ENCODE data around the gene NUDT8. TPM values are rescaled to one million over a fixed set of nuclear protein-coding genes. Genes with fewer than 3 reads are reported as not detected.
A peak's percentile ranks its signal among the peaks of the same experiment; 100 is the strongest.

Gene NUDT8
- total and polyA plus RNA-seq, 2 of the 8 experiments (the other 6 are each of a cell fraction or from before 2014, with no cell fraction given): 7.2 to 8.3 TPM

- TF ChIP-seq, protein P1, sequence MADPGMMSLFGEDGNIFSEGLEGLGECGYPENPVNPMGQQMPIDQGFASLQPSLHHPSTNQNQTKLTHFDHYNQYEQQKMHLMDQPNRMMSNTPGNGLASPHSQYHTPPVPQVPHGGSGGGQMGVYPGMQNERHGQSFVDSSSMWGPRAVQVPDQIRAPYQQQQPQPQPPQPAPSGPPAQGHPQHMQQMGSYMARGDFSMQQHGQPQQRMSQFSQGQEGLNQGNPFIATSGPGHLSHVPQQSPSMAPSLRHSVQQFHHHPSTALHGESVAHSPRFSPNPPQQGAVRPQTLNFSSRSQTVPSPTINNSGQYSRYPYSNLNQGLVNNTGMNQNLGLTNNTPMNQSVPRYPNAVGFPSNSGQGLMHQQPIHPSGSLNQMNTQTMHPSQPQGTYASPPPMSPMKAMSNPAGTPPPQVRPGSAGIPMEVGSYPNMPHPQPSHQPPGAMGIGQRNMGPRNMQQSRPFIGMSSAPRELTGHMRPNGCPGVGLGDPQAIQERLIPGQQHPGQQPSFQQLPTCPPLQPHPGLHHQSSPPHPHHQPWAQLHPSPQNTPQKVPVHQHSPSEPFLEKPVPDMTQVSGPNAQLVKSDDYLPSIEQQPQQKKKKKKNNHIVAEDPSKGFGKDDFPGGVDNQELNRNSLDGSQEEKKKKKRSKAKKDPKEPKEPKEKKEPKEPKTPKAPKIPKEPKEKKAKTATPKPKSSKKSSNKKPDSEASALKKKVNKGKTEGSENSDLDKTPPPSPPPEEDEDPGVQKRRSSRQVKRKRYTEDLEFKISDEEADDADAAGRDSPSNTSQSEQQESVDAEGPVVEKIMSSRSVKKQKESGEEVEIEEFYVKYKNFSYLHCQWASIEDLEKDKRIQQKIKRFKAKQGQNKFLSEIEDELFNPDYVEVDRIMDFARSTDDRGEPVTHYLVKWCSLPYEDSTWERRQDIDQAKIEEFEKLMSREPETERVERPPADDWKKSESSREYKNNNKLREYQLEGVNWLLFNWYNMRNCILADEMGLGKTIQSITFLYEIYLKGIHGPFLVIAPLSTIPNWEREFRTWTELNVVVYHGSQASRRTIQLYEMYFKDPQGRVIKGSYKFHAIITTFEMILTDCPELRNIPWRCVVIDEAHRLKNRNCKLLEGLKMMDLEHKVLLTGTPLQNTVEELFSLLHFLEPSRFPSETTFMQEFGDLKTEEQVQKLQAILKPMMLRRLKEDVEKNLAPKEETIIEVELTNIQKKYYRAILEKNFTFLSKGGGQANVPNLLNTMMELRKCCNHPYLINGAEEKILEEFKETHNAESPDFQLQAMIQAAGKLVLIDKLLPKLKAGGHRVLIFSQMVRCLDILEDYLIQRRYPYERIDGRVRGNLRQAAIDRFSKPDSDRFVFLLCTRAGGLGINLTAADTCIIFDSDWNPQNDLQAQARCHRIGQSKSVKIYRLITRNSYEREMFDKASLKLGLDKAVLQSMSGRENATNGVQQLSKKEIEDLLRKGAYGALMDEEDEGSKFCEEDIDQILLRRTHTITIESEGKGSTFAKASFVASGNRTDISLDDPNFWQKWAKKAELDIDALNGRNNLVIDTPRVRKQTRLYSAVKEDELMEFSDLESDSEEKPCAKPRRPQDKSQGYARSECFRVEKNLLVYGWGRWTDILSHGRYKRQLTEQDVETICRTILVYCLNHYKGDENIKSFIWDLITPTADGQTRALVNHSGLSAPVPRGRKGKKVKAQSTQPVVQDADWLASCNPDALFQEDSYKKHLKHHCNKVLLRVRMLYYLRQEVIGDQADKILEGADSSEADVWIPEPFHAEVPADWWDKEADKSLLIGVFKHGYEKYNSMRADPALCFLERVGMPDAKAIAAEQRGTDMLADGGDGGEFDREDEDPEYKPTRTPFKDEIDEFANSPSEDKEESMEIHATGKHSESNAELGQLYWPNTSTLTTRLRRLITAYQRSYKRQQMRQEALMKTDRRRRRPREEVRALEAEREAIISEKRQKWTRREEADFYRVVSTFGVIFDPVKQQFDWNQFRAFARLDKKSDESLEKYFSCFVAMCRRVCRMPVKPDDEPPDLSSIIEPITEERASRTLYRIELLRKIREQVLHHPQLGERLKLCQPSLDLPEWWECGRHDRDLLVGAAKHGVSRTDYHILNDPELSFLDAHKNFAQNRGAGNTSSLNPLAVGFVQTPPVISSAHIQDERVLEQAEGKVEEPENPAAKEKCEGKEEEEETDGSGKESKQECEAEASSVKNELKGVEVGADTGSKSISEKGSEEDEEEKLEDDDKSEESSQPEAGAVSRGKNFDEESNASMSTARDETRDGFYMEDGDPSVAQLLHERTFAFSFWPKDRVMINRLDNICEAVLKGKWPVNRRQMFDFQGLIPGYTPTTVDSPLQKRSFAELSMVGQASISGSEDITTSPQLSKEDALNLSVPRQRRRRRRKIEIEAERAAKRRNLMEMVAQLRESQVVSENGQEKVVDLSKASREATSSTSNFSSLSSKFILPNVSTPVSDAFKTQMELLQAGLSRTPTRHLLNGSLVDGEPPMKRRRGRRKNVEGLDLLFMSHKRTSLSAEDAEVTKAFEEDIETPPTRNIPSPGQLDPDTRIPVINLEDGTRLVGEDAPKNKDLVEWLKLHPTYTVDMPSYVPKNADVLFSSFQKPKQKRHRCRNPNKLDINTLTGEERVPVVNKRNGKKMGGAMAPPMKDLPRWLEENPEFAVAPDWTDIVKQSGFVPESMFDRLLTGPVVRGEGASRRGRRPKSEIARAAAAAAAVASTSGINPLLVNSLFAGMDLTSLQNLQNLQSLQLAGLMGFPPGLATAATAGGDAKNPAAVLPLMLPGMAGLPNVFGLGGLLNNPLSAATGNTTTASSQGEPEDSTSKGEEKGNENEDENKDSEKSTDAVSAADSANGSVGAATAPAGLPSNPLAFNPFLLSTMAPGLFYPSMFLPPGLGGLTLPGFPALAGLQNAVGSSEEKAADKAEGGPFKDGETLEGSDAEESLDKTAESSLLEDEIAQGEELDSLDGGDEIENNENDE (IDR thresholded peaks at IDR 0.05; ENCODE audit: insufficient replicate concordance, low read length): no peak
- TF ChIP-seq GABPA (IDR thresholded peaks at IDR 0.05; ENCODE audit: borderline replicate concordance, insufficient read depth, low read length) (no peak), BACH1 (IDR thresholded peaks at IDR 0.05; ENCODE audit: low read length) (no peak), SAP30 (IDR thresholded peaks at IDR 0.05; ENCODE audit: insufficient read depth, insufficient replicate concordance, low read length) (no peak), KDM1A (IDR thresholded peaks at IDR 0.05; ENCODE audit: borderline replicate concordance, low read length) (no peak), CTBP2 (IDR thresholded peaks at IDR 0.05; ENCODE audit: borderline replicate concordance, insufficient read depth, insufficient read length, low read length) (no peak), POLR2AphosphoS5 (IDR thresholded peaks at IDR 0.05; ENCODE audit: low read depth, low read length) (peak; percentile 76; the same call in 1 of the 2 replicates), SP1 (IDR thresholded peaks at IDR 0.05; ENCODE audit: low read depth, low read length) (no peak)
These were observed 2.1 kb upstream of the NUDT8 start (continued) for GRCh38 chr11:67631853-67632174.
